GM12872 (cell line): ENCODE results near the gene MSTN.

Experiments used
- TF ChIP-seq, protein P1 (sequence below): IDR thresholded peaks from 3 replicates; pipeline ENCODE4 v1.5.1; 2011; ENCODE audit warnings: low read depth, mild to moderate bottlenecking, low read length, moderate library complexity; ENCODE audit not compliant: insufficient read depth

The MSTN gene

DNA sequence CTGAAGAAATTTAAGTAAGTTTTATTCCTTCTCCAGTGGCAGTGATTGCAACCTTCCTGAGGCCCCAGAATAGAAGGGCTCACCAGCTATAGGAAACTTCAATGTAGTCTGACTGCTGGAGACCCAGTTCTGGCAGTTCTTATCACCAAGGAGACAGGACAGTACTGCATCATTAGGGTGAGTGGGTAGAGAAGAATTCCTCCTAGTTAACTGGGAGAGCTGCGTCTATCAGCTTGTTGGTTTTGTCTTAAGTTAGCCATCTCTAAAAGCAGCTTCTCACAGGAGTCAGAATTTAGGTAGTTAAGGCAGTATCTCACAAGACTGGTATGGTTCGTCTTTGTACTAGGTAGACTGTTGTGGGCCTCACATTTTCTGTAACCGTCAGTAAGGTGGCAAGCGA is 3.3 kb upstream of the MSTN start:
- TF ChIP-seq, protein P1, sequence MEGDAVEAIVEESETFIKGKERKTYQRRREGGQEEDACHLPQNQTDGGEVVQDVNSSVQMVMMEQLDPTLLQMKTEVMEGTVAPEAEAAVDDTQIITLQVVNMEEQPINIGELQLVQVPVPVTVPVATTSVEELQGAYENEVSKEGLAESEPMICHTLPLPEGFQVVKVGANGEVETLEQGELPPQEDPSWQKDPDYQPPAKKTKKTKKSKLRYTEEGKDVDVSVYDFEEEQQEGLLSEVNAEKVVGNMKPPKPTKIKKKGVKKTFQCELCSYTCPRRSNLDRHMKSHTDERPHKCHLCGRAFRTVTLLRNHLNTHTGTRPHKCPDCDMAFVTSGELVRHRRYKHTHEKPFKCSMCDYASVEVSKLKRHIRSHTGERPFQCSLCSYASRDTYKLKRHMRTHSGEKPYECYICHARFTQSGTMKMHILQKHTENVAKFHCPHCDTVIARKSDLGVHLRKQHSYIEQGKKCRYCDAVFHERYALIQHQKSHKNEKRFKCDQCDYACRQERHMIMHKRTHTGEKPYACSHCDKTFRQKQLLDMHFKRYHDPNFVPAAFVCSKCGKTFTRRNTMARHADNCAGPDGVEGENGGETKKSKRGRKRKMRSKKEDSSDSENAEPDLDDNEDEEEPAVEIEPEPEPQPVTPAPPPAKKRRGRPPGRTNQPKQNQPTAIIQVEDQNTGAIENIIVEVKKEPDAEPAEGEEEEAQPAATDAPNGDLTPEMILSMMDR, result no peak

DNA sequence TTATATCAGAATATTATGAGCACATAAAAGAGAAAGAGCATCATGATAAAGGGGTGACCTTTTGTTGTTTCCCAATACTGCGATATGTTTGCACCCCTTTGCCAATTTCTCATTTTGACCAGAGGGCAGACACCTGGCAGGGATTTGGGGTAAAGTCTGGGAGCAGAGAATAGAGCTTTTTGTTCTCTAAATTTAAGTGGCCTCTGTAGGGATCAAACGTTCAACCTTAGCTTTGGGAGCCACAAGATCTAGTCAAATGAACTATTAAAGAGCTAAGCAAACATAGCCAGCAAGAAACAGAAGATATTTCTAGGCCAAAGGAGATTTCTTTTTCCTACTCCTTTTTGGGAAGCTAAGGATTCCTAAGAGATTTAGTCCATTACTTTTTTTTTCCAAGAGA is 1.1 kb upstream of the MSTN start:
- TF ChIP-seq, protein P1, result no peak

DNA sequence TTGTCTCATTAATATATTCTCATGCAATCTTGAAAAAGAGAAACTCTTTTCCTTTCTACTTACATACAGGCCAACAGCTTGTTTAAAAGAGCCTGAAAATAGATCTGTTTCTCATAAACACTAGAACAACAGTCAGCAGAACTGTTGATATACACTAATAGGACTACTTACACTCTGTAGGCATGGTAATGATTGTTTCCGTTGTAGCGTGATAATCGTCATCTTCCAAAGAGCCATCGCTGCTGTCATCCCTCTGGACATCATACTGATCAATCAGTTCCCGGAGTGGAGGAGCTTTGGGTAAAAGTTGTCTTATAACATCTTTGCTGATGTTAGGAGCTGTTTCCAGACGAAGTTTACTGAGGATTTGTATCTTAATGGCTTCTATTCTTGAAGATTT is 476 bp downstream of the MSTN start:
- TF ChIP-seq, protein P1, result no peak

DNA sequence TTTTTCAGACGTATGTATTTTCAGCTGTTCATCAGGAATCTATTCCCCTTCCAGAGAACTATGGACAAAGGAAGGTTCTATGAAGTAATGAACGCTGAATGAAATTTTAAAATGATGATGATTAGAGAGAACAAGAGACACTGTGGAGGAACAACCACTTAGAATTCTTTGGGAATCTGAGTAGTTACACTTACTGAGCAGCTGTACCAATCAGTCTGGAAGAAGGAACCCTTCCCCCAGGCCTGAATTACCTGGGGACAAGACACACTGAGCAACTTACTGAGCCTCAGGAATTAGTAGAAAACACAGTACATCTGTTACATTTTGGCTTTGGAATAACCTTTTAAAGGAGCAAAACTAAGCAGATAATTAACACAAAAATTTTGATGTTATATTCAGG is 1.9 kb downstream of the MSTN start:
- TF ChIP-seq, protein P1, result no peak

DNA sequence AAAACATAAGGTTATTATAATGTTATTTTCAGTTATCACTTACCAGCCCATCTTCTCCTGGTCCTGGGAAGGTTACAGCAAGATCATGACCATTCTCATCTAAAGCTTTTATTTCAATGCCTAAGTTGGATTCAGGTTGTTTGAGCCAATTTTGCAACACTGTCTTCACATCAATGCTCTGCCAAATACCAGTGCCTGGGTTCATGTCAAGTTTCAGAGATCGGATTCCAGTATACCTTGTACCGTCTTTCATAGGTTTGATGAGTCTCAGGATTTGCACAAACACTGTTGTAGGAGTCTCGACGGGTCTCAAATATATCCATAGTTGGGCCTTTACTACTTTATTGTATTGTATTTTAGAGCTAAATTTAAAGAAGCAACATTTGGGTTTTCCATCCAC is 2.5 kb downstream of the MSTN start:
- TF ChIP-seq, protein P1, result no peak

DNA sequence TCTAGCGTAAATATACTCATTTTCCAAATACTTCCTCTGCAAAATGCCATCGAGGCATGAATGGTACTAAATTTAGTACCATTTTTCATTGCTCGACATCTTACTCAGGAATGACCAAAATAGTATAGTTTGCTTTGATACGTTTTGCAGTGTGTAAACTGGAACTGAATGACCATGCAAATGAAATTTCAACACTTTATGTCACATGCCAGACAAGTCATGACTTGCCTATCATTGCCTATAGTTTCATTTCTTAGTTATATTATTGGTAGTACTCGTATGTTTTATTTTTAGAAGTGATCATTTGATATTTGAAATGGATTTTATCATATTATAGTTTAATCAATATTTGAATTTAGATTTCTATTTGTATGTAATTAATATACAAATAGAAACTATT is 9.1 kb downstream of the MSTN start:
- TF ChIP-seq, protein P1, result no peak

DNA sequence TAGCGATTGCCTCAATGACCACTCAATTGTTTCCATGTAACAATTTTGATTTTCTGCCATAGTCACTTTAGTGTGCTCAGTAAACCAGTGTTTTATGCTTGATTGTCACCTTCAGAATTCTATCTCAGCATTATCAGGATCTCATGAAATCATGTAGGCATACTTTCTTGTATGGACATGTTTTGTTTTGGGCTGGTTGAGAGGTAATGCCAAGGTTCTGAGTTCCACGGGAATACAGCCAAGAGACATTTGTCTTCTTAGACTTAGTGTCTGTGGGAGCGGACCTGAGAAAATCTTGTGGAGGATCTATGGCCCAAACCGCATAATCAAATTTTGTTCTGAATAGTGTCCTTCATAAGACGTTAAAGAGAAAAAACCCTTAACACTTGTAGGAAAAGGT is 10.2 kb downstream of the MSTN start:
- TF ChIP-seq, protein P1, result no peak

DNA sequence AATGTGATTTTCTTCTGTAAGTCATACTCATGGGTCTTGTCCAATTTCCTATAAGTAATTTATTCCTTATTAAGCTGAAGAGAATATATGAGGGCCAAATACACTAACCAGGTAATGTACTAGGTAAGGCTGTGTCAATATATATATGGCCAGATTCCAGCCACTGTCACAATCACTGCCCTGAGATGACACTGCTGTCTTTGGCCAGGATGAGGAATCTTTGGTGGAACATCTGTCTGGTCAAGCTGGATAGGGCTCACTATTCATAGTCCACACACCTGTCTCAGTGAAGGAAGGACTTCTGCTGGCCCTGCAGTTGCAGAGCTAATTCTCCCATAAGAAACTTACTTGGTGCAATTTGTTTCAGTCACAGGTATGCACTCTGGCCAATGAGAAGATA is 11.3 kb downstream of the MSTN start:
- TF ChIP-seq, protein P1, result no peak
